Measurements from ENCODE around the gene CHP2. TPM values are rescaled to one million over a fixed set of nuclear protein-coding genes. Genes with fewer than 3 reads are reported as not detected.
"Not testable (repeated sequence)": the region's sequence is repeated elsewhere in the genome, so short reads cannot be mapped to it uniquely, and the experiment has no call there.

Gene CHP2
- total and polyA plus RNA-seq, 4 experiments from 2014 or later, result not detected

GRCh38 chr16:23729503-23730424 is 25.1 kb upstream of the CHP2 start:
- Mint-ChIP-seq H3K9me3 (peaks cover 0 to 2% (median 0%) of the 10 kb centered on the region in 8 donors), H3K4me3 (no peak overlapping the region), H3K4me1 (peaks cover 3 to 6% (median 4%) of the 10 kb centered on the region in 4 donors), H3K27ac (no peak overlapping the region), H3K36me3 (no peaks in the 10 kb centered on the region), H3K27me3 (peaks cover 9% of the 10 kb centered on the region in 2 donors)
- H3K4me1 ChIP-seq (ENCODE audit: insufficient read depth, low read length), result no peaks in the 10 kb centered on the region
- intact Hi-C loops (cut with micrococcal nuclease), result no loop called here
- no peaks in the 10 kb centered on the region for H3K36me3 ChIP-seq (ENCODE audit: insufficient read depth, low read length)
- ChIA-PET POLR2A (ENCODE audit: partially characterized antibody) (no interaction called here), CTCF (ENCODE audit: partially characterized antibody) (interaction anchor here (0.6 kb wide), 1 partner anchor 54 kb away, joined by 3 read pairs; no protein-coding TSS in a partner anchor)
- H3K27ac ChIP-seq (ENCODE audit: low read depth, low read length), result no peak overlapping the region
- no peak for DNase-seq
- no peaks in the 10 kb centered on the region for H3K27me3 ChIP-seq (ENCODE audit: insufficient read depth, low read length)
- H3K9me3 ChIP-seq (ENCODE audit: control insufficient read depth in 1 of 2, low read length in 2 of 2), result no peaks in the 10 kb centered on the region
- no peak overlapping the region for H3K4me3 ChIP-seq (ENCODE audit: low read length in 2 of 2)

GRCh38 chr16:23734176-23734893 is 20.5 kb upstream of the CHP2 start:
- Histone ChIP-seq H3K36me3 (ENCODE audit: insufficient read depth, low read length) (no peaks in the 10 kb centered on the region), H3K9me3 (ENCODE audit: control insufficient read depth in 1 of 2, low read length in 2 of 2) (no peaks in the 10 kb centered on the region), H3K4me1 (ENCODE audit: insufficient read depth, low read length) (no peaks in the 10 kb centered on the region), H3K4me3 (ENCODE audit: low read length in 2 of 2) (no peak overlapping the region), H3K27me3 (ENCODE audit: insufficient read depth, low read length) (no peaks in the 10 kb centered on the region), H3K27ac (ENCODE audit: low read depth, low read length) (no peak overlapping the region)
- Mint-ChIP-seq H3K4me1 (peaks cover 3 to 6% (median 5%) of the 10 kb centered on the region in 4 donors), H3K9me3 (peaks cover 0 to 2% (median 0%) of the 10 kb centered on the region in 8 donors), H3K4me3 (no peak overlapping the region), H3K27me3 (peaks cover 4 to 10% of the 10 kb centered on the region in 2 donors), H3K36me3 (no peaks in the 10 kb centered on the region), H3K27ac (no peak overlapping the region)
- intact Hi-C loops (cut with micrococcal nuclease), result no loop called here
- no peak for DNase-seq
- CTCF ChIA-PET (ENCODE audit: partially characterized antibody), result interaction anchor here (1.0 to 1.7 kb wide), 4 partner anchors 9 to 770 kb away, joined by 4 to 6 read pairs (median 5); no protein-coding TSS in a partner anchor
- POLR2A ChIA-PET (ENCODE audit: partially characterized antibody), result no interaction called here

GRCh38 chr16:23737423-23738028 is 17.3 kb upstream of the CHP2 start:
- H3K36me3 ChIP-seq (ENCODE audit: insufficient read depth, low read length); POLR2A ChIA-PET (ENCODE audit: partially characterized antibody); H3K27ac Mint-ChIP-seq; DNase-seq; H3K4me3 Mint-ChIP-seq; intact Hi-C loops (cut with micrococcal nuclease); H3K27ac ChIP-seq (ENCODE audit: low read depth, low read length); H3K4me1 Mint-ChIP-seq; H3K9me3 Mint-ChIP-seq; CTCF ChIA-PET (ENCODE audit: partially characterized antibody); H3K4me3 ChIP-seq (ENCODE audit: low read length in 2 of 2); H3K36me3 Mint-ChIP-seq; H3K4me1 ChIP-seq (ENCODE audit: insufficient read depth, low read length); H3K27me3 Mint-ChIP-seq; H3K9me3 ChIP-seq (ENCODE audit: control insufficient read depth in 1 of 2, low read length in 2 of 2); H3K27me3 ChIP-seq (ENCODE audit: insufficient read depth, low read length): not testable (repeated sequence)

- POLR2A ChIA-PET (ENCODE audit: partially characterized antibody), result no interaction called here
- no peaks in the 10 kb centered on the region for H3K27me3 ChIP-seq (ENCODE audit: insufficient read depth, low read length)
Measured at GRCh38 chr16:23739516-23739915, 15.3 kb upstream of the CHP2 start.

GRCh38 chr16:23741675-23742303 is 13.0 kb upstream of the CHP2 start:
- ChIA-PET POLR2A (ENCODE audit: partially characterized antibody) (no interaction called here), CTCF (ENCODE audit: partially characterized antibody) (no interaction called here)
- DNase-seq, result no peak
- no peaks in the 10 kb centered on the region for H3K27me3 ChIP-seq (ENCODE audit: insufficient read depth, low read length)
- intact Hi-C loops (cut with micrococcal nuclease), result no loop called here
- H3K36me3 Mint-ChIP-seq, result peaks cover 0 to 4% of the 10 kb centered on the region in 2 donors
- no peak overlapping the region for H3K4me3 Mint-ChIP-seq
- H3K4me1 Mint-ChIP-seq, result no peaks in the 10 kb centered on the region
- peaks cover 3 to 14% (median 9%) of the 10 kb centered on the region in 8 donors for H3K9me3 Mint-ChIP-seq
- H3K9me3 ChIP-seq (ENCODE audit: control insufficient read depth in 1 of 2, low read length in 2 of 2), result no peaks in the 10 kb centered on the region
- H3K36me3 ChIP-seq (ENCODE audit: insufficient read depth, low read length), result no peaks in the 10 kb centered on the region
- H3K27ac Mint-ChIP-seq, result no peak overlapping the region
- peaks cover 21% of the 10 kb centered on the region in 2 donors for H3K27me3 Mint-ChIP-seq
- no peak overlapping the region for H3K4me3 ChIP-seq (ENCODE audit: low read length in 2 of 2)
- no peak overlapping the region for H3K27ac ChIP-seq (ENCODE audit: low read depth, low read length)
- H3K4me1 ChIP-seq (ENCODE audit: insufficient read depth, low read length), result no peaks in the 10 kb centered on the region

More at GRCh38 chr16:23739516-23739915, 15.3 kb upstream of the CHP2 start:
- Mint-ChIP-seq H3K27me3 (peaks cover 11 to 17% of the 10 kb centered on the region in 2 donors), H3K36me3 (no peaks in the 10 kb centered on the region), H3K4me3 (no peak overlapping the region), H3K27ac (no peak overlapping the region), H3K9me3 (no peaks in the 10 kb centered on the region), H3K4me1 (peaks cover 3 to 6% (median 5%) of the 10 kb centered on the region in 4 donors)
- DNase-seq, result no peak
- Histone ChIP-seq H3K27ac (ENCODE audit: low read depth, low read length) (no peak overlapping the region), H3K4me3 (ENCODE audit: low read length in 2 of 2) (no peak overlapping the region), H3K4me1 (ENCODE audit: insufficient read depth, low read length) (no peaks in the 10 kb centered on the region), H3K36me3 (ENCODE audit: insufficient read depth, low read length) (no peaks in the 10 kb centered on the region), H3K9me3 (ENCODE audit: control insufficient read depth in 1 of 2, low read length in 2 of 2) (no peaks in the 10 kb centered on the region)
- intact Hi-C loops (cut with micrococcal nuclease), result no loop called here
- CTCF ChIA-PET (ENCODE audit: partially characterized antibody), result interaction anchor here (0.7 kb wide), 1 partner anchor 862 kb away, joined by 4 read pairs; no protein-coding TSS in a partner anchor

GRCh38 chr16:23742766-23743165 is 12.1 kb upstream of the CHP2 start:
- H3K4me1 Mint-ChIP-seq, result no peaks in the 10 kb centered on the region
- intact Hi-C loops (cut with micrococcal nuclease), result no loop called here
- H3K9me3 ChIP-seq (ENCODE audit: control insufficient read depth in 1 of 2, low read length in 2 of 2), result no peaks in the 10 kb centered on the region
- H3K27me3 Mint-ChIP-seq, result peaks cover 24 to 25% of the 10 kb centered on the region in 2 donors
- H3K27ac ChIP-seq (ENCODE audit: low read depth, low read length), result no peak overlapping the region
- no peak overlapping the region for H3K4me3 ChIP-seq (ENCODE audit: low read length in 2 of 2)
- H3K9me3 Mint-ChIP-seq, result peaks cover 3 to 16% (median 11%) of the 10 kb centered on the region in 8 donors
- no peaks in the 10 kb centered on the region for H3K4me1 ChIP-seq (ENCODE audit: insufficient read depth, low read length)
- no peaks in the 10 kb centered on the region for H3K27me3 ChIP-seq (ENCODE audit: insufficient read depth, low read length)
- H3K36me3 Mint-ChIP-seq, result peaks cover 0 to 4% of the 10 kb centered on the region in 2 donors
- no peaks in the 10 kb centered on the region for H3K36me3 ChIP-seq (ENCODE audit: insufficient read depth, low read length)
- H3K27ac Mint-ChIP-seq, result peak overlapping the region in 2 of 7 donors; percentile 31 to 41
- ChIA-PET CTCF (ENCODE audit: partially characterized antibody) (no interaction called here), POLR2A (ENCODE audit: partially characterized antibody) (no interaction called here)
- H3K4me3 Mint-ChIP-seq, result no peak overlapping the region
- no peak for DNase-seq
